Gastrocnemius medialis (tissue), 4 donors: Measurements from ENCODE around the gene TBK1.

Experiments used
- CTCF ChIP-seq, 5 experiments: fragments of 450-650 bp in 3 of 5; fragments of 200-600 bp in 2 of 5; sonication (generic) in 2 of 5; IDR thresholded peaks in 4 of 5; conservative IDR thresholded peaks in 1 of 5; 1 replicate in 4 of 5; 2 replicates in 1 of 5; pipeline ENCODE4 v1.5.1; 2016 to 2019; ENCODE audit warnings: antibody characterized with exemption in 5 of 5, mild to moderate bottlenecking in 3 of 5, moderate library complexity in 3 of 5
- POLR2A ChIP-seq, 2 donors: fragments of 450-650 bp; IDR thresholded peaks; one replicate each; pipeline ENCODE4 v1.6.1; 2017; ENCODE audit warnings: antibody characterized with exemption in 2 of 2, mild to moderate bottlenecking in 2 of 2, moderate library complexity in 2 of 2

GRCh38 chr12:64510667-64511066 is 58.7 kb downstream of the TBK1 start:
- TF ChIP-seq POLR2A (IDR thresholded peaks at IDR 0.05): no peak
- TF ChIP-seq CTCF (IDR thresholded peaks at IDR 0.05 in 4 of 5, conservative IDR thresholded peaks at IDR 0.05 in 1 of 5): no peak
